ENCODE measurements around the gene ZNF140. TPM values are rescaled to one million over a fixed set of nuclear protein-coding genes. Genes with fewer than 3 reads are reported as not detected.

ZNF140 gene
- polyA plus RNA-seq, 3 donors: 11.2 to 22.5 (median 11.4) TPM

- no peak overlapping the region for H3K27ac ChIP-seq (ENCODE audit: low read depth, low read length)
- WGBS, 3 donors: 97 to 100% (median 99%) methylated on average over 2 of the region's 2 CpGs
Measured at GRCh38 chr12:133124674-133125073, 44.0 kb downstream of the ZNF140 start.

DNA sequence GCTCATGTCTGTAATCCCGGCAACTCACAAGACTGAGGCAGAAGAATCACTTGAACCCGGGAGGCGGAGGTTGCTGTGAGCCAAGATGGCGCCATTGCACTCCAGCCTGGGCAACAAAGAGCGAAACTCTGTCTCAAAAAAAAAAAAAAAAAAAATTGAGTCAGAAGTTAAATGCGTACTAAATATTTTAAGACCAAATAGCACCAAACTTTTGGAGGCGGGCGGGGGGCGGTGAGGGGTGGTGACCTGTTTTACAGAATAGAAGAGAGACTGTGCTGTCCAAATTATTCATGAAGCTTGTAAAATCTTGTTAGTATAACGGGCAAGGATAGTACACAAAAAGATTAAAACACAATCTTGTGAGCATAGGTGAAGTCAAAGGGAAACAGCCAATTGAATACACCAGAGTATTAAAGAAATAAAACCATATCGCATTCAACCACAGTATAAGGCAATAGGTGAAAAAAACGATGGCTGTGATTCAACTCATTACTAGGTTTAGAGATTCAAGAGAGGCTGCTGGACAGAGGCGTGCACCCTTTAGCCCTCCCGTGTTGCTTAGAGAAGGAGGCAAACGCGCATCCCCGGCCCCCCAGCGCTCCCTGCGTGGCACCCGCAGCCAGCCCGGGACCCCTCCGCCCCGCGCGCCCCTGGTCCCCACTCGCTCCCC, 48.8 kb downstream of the ZNF140 start:
- peak overlapping the region; percentile 79 for H3K27ac ChIP-seq (ENCODE audit: low read depth, low read length)
- WGBS, 3 donors: 14 to 23% (median 22%) methylated on average over 24 to 26 of the region's 26 CpGs

DNA sequence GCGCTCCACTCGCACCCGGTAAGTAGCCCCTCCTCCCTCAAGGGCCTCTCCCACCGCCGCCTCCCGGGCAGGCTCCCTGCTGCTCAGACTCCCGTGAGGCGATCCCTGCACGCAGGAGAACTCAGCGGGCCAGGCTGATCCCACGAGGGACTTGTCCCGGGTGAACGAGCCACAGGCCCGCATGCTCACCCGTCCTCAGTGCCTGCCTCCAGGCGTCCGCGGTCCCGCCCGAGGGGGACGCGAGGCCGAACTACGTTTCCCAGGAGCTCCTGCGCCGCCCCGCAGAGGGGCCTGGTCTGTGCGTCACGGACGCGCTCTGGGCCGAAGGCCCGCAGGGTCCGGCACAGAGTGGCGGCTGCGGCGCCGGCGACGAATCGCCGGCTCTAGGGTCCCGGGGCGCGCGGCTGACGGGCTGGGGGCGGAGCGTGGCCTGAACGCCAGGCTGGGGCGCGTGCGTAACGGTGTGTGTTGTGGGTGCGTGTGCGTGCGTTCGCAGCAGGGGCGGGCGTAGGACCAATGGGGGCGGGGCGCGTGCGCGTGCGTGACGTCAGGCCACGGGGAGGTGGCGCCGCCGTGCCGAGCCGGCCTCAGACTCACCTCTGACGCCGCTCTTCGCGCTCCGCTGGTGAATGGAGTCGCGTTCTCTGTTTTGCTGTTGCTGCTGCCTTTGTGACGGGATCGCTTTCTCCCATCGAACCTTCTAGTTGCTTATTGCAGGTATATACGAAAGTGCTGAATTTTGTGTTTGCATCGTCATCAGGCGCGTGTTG, 49.5 kb downstream of the ZNF140 start, which contains the start of the genes ZNF10 and ZNF891:
ZNF10 (plus strand) TSS at position 590 of the 770 bp plus-strand sequence. CDS start 13,866 bp downstream, outside the sequence.
ZNF891 (minus strand) TSS at position 237 of the 770 bp plus-strand sequence. CDS start 8,356 bp downstream, outside the sequence.
- H3K27ac ChIP-seq (ENCODE audit: low read depth, low read length): peak within 1 kb of the TSS; percentile 79
- WGBS, 3 donors: 1% methylated on average over 73 to 86 of the region's 87 CpGs

GRCh38 chr12:133130808-133131128, 50.0 kb downstream of the ZNF140 start:
- 0 to 2% (median 1%) methylated on average over 17 of the region's 17 CpGs for WGBS, 3 donors
- peak overlapping the region; percentile 0 for H3K27ac ChIP-seq (ENCODE audit: low read depth, low read length)

DNA sequence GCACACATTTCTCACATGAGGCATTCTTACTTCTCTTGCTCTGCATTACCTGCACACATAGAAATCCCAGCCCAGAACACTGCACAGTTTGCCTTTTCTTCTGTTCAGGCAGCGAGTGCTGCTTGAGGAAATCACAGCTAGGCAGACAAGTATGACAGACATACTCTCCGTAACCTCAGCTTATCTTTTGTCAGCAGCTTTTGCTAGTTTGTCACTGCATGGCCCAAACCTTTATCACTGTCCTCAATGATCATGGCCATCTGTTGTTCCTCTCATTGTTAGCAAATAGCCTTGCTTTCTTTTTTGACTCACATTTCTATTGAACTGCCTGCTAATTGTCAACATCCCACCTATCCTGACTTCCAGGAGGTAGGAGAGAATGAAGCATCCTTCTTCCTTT, 55.0 kb downstream of the ZNF140 start:
- no peak overlapping the region for H3K27ac ChIP-seq (ENCODE audit: low read depth, low read length)
- 98 to 100% (median 100%) methylated on average over 2 of the region's 2 CpGs for WGBS, 3 donors

- 92 to 100% (median 95%) methylated on average over 2 of the region's 2 CpGs for WGBS, 3 donors
Measured at GRCh38 chr12:133145981-133146380, 65.3 kb downstream of the ZNF140 start.

GRCh38 chr12:133156125-133156690, 75.5 kb downstream of the ZNF140 start:
- no peak overlapping the region for H3K27ac ChIP-seq (ENCODE audit: low read depth, low read length)
- 95 to 97% (median 96%) methylated on average over 2 of the region's 2 CpGs for WGBS, 3 donors

More at GRCh38 chr12:133145981-133146380, 65.3 kb downstream of the ZNF140 start:
- no peak overlapping the region for H3K27ac ChIP-seq (ENCODE audit: low read depth, low read length)

Other genes with a start within 250 kb of the ZNF140 start
- gene CHFR, start 193.3 kb upstream of the ZNF140 start, polyA plus RNA-seq: 10 to 100 TPM; 12.8 to 21.0 (median 19.1) TPM
- gene ZNF605, start 124.6 kb upstream of the ZNF140 start, polyA plus RNA-seq: 1 to 10 TPM; 2.4 to 2.9 (median 2.7) TPM
- 1 to 10 TPM; 2.3 to 7.2 (median 3.0) TPM for gene ZNF26, start 94.6 kb upstream of the ZNF140 start, polyA plus RNA-seq
- 10 to 100 TPM in 1 of 3 donors, 1 to 10 TPM in 2; 5.9 to 10.6 (median 6.3) TPM for gene ZNF84, start 43.4 kb upstream of the ZNF140 start, polyA plus RNA-seq
- gene ZNF891, start 49.4 kb downstream of the ZNF140 start, polyA plus RNA-seq: under 1 TPM; 0.33 to 0.67 (median 0.44) TPM
- gene ZNF10, start 49.7 kb downstream of the ZNF140 start, polyA plus RNA-seq: 1 to 10 TPM; 3.3 to 6.3 (median 3.8) TPM
- 1 to 10 TPM; 3.3 to 5.5 (median 4.6) TPM for gene ZNF268, start 100.6 kb downstream of the ZNF140 start, polyA plus RNA-seq
- not detected for gene ANHX, start 155.0 kb downstream of the ZNF140 start, polyA plus RNA-seq

Measured in adipose tissue (tissue), 3 donors.